ENCODE results near the gene TRAPPC3.
A peak's percentile ranks its signal among the peaks of the same experiment; 100 is the strongest.

Gene TRAPPC3

GRCh38 chr1:36154335-36154734 lies 5.0 kb upstream of the TRAPPC3 start:
- no peak for DNase-seq (ENCODE audit: low read depth in 2 of 2)

GRCh38 chr1:36153476-36153875 lies 4.2 kb upstream of the TRAPPC3 start:
- no peak for DNase-seq (ENCODE audit: low read depth in 2 of 2)

- DNase-seq (ENCODE audit: low read depth in 2 of 2) = no peak
These were observed 2.5 kb upstream of the TRAPPC3 start for GRCh38 chr1:36151845-36152203.

- no peak for DNase-seq (ENCODE audit: low read depth in 2 of 2)
These were observed 2.0 kb upstream of the TRAPPC3 start for GRCh38 chr1:36151134-36151844.

- DNase-seq (ENCODE audit: low read depth in 2 of 2) = peak in 1 of 2 donors; percentile 40
These were observed 1.2 kb upstream of the TRAPPC3 start for GRCh38 chr1:36150296-36151133.

GRCh38 chr1:36149973-36150295 lies 648 bp upstream of the TRAPPC3 start:
- no peak for DNase-seq (ENCODE audit: low read depth in 2 of 2)

- DNase-seq (ENCODE audit: low read depth in 2 of 2) = no peak
These were observed 457 bp downstream of the TRAPPC3 start for GRCh38 chr1:36148821-36149236.

- no peak for DNase-seq (ENCODE audit: low read depth in 2 of 2)
These were observed 4.9 kb downstream of the TRAPPC3 start for GRCh38 chr1:36144413-36144812.

GRCh38 chr1:36143424-36143823 lies 5.9 kb downstream of the TRAPPC3 start:
- no peak for DNase-seq (ENCODE audit: low read depth in 2 of 2)

- no peak for DNase-seq (ENCODE audit: low read depth in 2 of 2)
These were observed 7.2 kb downstream of the TRAPPC3 start for GRCh38 chr1:36142121-36142520.

GRCh38 chr1:36139521-36139920 lies 9.8 kb downstream of the TRAPPC3 start:
- no peak for DNase-seq (ENCODE audit: low read depth in 2 of 2)

GRCh38 chr1:36137776-36138175 lies 11.5 kb downstream of the TRAPPC3 start:
- DNase-seq (ENCODE audit: low read depth in 2 of 2) = no peak

- no peak for DNase-seq (ENCODE audit: low read depth in 2 of 2)
These were observed 12.1 kb downstream of the TRAPPC3 start for GRCh38 chr1:36137226-36137625.

GRCh38 chr1:36136535-36136934 lies 12.8 kb downstream of the TRAPPC3 start:
- DNase-seq (ENCODE audit: low read depth in 2 of 2) = no peak

GRCh38 chr1:36135796-36136195 lies 13.5 kb downstream of the TRAPPC3 start:
- DNase-seq (ENCODE audit: low read depth in 2 of 2) = no peak

- no peak for DNase-seq (ENCODE audit: low read depth in 2 of 2)
These were observed 14.0 kb downstream of the TRAPPC3 start for GRCh38 chr1:36135330-36135667.

GRCh38 chr1:36134505-36135329 lies 14.6 kb downstream of the TRAPPC3 start:
- no peak for DNase-seq (ENCODE audit: low read depth in 2 of 2)

GRCh38 chr1:36134031-36134430 lies 15.3 kb downstream of the TRAPPC3 start:
- no peak for DNase-seq (ENCODE audit: low read depth in 2 of 2)

- no peak for DNase-seq (ENCODE audit: low read depth in 2 of 2)
These were observed 15.8 kb downstream of the TRAPPC3 start for GRCh38 chr1:36133484-36133883.

- DNase-seq (ENCODE audit: low read depth in 2 of 2) = no peak
These were observed 17.3 kb downstream of the TRAPPC3 start for GRCh38 chr1:36132029-36132428.

- DNase-seq (ENCODE audit: low read depth in 2 of 2) = no peak
These were observed 20.4 kb downstream of the TRAPPC3 start for GRCh38 chr1:36128905-36129206.

- DNase-seq (ENCODE audit: low read depth in 2 of 2) = no peak
These were observed 21.0 kb downstream of the TRAPPC3 start for GRCh38 chr1:36128126-36128904.

Data from stimulated activated CD4-positive, alpha-beta T cell treated with anti-CD3 and anti-CD28 coated beads, Interleukin-1b, Interleukin-23, amount 100 ng/mL, for 1 hour (primary cell).